ENCODE measurements around the gene RAMACL. TPM values are rescaled to one million over a fixed set of nuclear protein-coding genes. Genes with fewer than 3 reads are reported as not detected.

The RAMACL gene
- total and polyA plus RNA-seq, 4 experiments from 2014 or later = 0.30 to 0.41 (median 0.40) TPM

DNA sequence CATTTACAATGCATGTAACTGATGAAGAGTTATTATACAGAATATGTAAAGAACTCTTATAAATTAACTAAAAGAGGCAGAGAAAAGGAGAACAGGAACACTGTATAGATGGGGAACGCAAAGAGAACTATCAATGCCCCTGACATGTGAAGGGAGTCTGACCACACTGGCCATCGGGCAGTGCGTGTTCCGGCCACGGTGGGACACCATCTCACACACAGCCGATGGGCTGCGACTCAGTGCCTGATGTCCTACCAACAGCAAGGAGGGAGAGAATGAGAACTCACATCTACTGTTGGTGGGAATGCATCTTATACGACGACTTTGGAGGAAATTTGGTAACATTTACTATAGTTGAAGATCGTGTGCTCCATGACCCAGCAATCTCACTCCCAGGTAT, 15.5 kb upstream of the RAMACL start:
- Histone ChIP-seq H3K9me3 (ENCODE audit: control insufficient read depth in 1 of 2, low read length in 2 of 2) (no peaks in the 10 kb centered on the region), H3K27ac (ENCODE audit: low read depth, low read length) (no peak overlapping the region), H3K4me1 (ENCODE audit: insufficient read depth, low read length) (no peaks in the 10 kb centered on the region), H3K36me3 (ENCODE audit: insufficient read depth, low read length) (no peaks in the 10 kb centered on the region), H3K4me3 (ENCODE audit: low read length in 2 of 2) (no peak overlapping the region), H3K27me3 (ENCODE audit: insufficient read depth, low read length) (no peaks in the 10 kb centered on the region)
- Mint-ChIP-seq H3K27ac (no peak overlapping the region), H3K9me3 (no peaks in the 10 kb centered on the region), H3K36me3 (peaks cover 2 to 8% of the 10 kb centered on the region in 2 donors), H3K4me3 (no peak overlapping the region), H3K27me3 (peaks cover 0 to under 1% of the 10 kb centered on the region in 2 donors), H3K4me1 (peaks cover 0 to 3% (median under 1%) of the 10 kb centered on the region in 4 donors)
- intact Hi-C loops (cut with micrococcal nuclease) = no loop called here
- POLR2A ChIA-PET (ENCODE audit: partially characterized antibody) = no interaction called here
- CTCF ChIA-PET (ENCODE audit: partially characterized antibody) = no interaction called here
- DNase-seq = no peak

DNA sequence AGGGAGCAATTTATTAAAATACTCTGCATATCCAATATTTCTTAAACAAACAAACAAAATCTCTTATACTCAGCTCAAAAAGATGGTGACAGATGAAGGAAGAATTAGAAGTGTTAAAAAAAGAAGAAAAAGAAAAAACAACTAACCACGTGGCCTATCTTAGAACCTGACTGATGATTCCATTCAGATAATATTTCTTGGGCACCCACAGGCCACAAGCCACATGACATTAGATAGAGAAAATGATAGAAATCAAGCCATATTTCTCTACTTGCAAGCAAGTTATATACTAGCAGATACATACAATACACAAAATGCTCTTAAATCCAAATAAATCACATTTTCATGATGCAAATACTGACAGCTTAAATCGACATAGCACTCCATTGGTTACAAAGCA, 14.5 kb upstream of the RAMACL start:
- intact Hi-C loops (cut with micrococcal nuclease) = no loop called here
- H3K9me3 ChIP-seq (ENCODE audit: control insufficient read depth in 1 of 2, low read length in 2 of 2) = no peaks in the 10 kb centered on the region
- H3K36me3 ChIP-seq (ENCODE audit: insufficient read depth, low read length) = no peaks in the 10 kb centered on the region
- Mint-ChIP-seq H3K4me1 (peaks cover 0 to 3% (median under 1%) of the 10 kb centered on the region in 4 donors), H3K9me3 (no peaks in the 10 kb centered on the region), H3K27ac (no peak overlapping the region), H3K27me3 (peaks cover 0 to 2% of the 10 kb centered on the region in 2 donors), H3K36me3 (peaks cover 2 to 11% of the 10 kb centered on the region in 2 donors), H3K4me3 (no peak overlapping the region)
- DNase-seq = no peak
- H3K4me3 ChIP-seq (ENCODE audit: low read length in 2 of 2) = no peak overlapping the region
- ChIA-PET POLR2A (ENCODE audit: partially characterized antibody) (no interaction called here), CTCF (ENCODE audit: partially characterized antibody) (no interaction called here)
- no peaks in the 10 kb centered on the region for H3K4me1 ChIP-seq (ENCODE audit: insufficient read depth, low read length)
- H3K27ac ChIP-seq (ENCODE audit: low read depth, low read length) = no peak overlapping the region
- no peaks in the 10 kb centered on the region for H3K27me3 ChIP-seq (ENCODE audit: insufficient read depth, low read length)

DNA sequence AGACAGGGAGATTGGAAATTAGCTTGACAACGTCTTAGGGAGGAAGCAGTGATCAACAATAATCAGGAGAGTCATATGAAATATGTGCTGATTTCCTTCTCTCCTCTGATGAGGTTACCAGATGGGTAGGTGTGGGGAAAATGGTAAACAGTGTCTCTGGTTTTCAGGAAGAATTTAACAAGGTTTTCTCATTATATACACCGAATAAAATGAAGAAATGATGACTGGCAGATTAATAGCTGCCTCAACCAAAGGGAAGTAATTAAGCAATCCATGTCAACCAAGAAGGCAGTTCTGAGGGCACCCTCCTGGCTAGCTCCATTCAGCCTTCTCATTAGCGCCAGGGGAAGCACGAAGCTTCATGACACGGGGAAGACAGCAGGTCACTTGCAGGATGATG, 12.7 kb upstream of the RAMACL start:
- peaks cover 0 to 11% of the 10 kb centered on the region in 2 donors for H3K36me3 Mint-ChIP-seq

DNA sequence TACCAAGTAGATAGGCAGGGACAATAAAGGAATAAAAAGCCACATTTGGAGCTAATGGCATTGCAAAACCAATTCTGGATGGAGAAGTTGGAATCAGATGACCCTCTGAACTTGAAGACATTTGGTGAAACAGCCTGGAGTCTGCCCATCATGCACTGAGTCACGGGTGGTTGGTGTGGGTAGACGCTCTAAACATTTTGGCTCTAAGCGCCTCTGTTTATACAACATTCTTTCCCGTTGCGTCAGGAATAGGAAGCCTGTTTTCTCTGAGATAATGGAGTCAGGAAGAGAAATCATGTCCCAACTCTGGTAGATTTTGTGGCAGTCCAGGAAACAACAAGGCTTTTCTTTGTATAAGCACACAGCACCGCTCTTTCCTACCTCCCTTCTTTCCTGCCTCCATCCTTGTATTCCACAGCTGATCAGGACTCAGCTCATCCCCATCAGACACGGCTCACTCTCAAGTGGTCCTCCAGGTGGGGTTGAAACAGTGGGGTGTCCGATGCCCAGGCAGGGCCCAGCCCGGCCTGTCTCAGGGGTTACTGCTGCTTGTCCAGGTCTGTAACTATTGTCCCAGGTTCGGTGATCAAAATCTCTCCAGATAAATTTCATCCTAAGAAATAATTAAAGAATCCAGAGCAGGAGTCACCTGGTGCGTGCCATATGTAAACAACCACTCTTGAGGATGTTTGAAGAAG, 12.1 kb upstream of the RAMACL start:
- no peaks in the 10 kb centered on the region for H3K27me3 ChIP-seq (ENCODE audit: insufficient read depth, low read length)
- no peak overlapping the region for H3K4me3 ChIP-seq (ENCODE audit: low read length in 2 of 2)
- no peaks in the 10 kb centered on the region for H3K36me3 ChIP-seq (ENCODE audit: insufficient read depth, low read length)
- Mint-ChIP-seq H3K4me3 (no peak overlapping the region), H3K27me3 (peaks cover 0 to 2% of the 10 kb centered on the region in 2 donors), H3K27ac (no peak overlapping the region), H3K4me1 (peaks cover 0 to 3% (median under 1%) of the 10 kb centered on the region in 4 donors), H3K9me3 (no peaks in the 10 kb centered on the region), H3K36me3 (peaks cover 0 to 11% of the 10 kb centered on the region in 2 donors)
- DNase-seq = no peak
- POLR2A ChIA-PET (ENCODE audit: partially characterized antibody) = no interaction called here
- no peaks in the 10 kb centered on the region for H3K9me3 ChIP-seq (ENCODE audit: control insufficient read depth in 1 of 2, low read length in 2 of 2)
- H3K27ac ChIP-seq (ENCODE audit: low read depth, low read length) = no peak overlapping the region
- no peaks in the 10 kb centered on the region for H3K4me1 ChIP-seq (ENCODE audit: insufficient read depth, low read length)
- intact Hi-C loops (cut with micrococcal nuclease) = no loop called here
- CTCF ChIA-PET (ENCODE audit: partially characterized antibody) = no interaction called here

More for the DNA sequence above, 12.7 kb upstream of the RAMACL start:
- ChIA-PET CTCF (ENCODE audit: partially characterized antibody) (no interaction called here), POLR2A (ENCODE audit: partially characterized antibody) (no interaction called here)
- Mint-ChIP-seq H3K27me3 (peaks cover 0 to 2% of the 10 kb centered on the region in 2 donors), H3K4me1 (peaks cover 0 to 3% (median under 1%) of the 10 kb centered on the region in 4 donors), H3K27ac (peak overlapping the region in 1 of 7 donors; percentile 5), H3K4me3 (no peak overlapping the region), H3K9me3 (no peaks in the 10 kb centered on the region)
- no peak overlapping the region for H3K27ac ChIP-seq (ENCODE audit: low read depth, low read length)
- H3K36me3 ChIP-seq (ENCODE audit: insufficient read depth, low read length) = no peaks in the 10 kb centered on the region
- intact Hi-C loops (cut with micrococcal nuclease) = no loop called here
- H3K4me1 ChIP-seq (ENCODE audit: insufficient read depth, low read length) = no peaks in the 10 kb centered on the region
- H3K4me3 ChIP-seq (ENCODE audit: low read length in 2 of 2) = no peak overlapping the region
- H3K27me3 ChIP-seq (ENCODE audit: insufficient read depth, low read length) = no peaks in the 10 kb centered on the region
- no peak for DNase-seq
- no peaks in the 10 kb centered on the region for H3K9me3 ChIP-seq (ENCODE audit: control insufficient read depth in 1 of 2, low read length in 2 of 2)

DNA sequence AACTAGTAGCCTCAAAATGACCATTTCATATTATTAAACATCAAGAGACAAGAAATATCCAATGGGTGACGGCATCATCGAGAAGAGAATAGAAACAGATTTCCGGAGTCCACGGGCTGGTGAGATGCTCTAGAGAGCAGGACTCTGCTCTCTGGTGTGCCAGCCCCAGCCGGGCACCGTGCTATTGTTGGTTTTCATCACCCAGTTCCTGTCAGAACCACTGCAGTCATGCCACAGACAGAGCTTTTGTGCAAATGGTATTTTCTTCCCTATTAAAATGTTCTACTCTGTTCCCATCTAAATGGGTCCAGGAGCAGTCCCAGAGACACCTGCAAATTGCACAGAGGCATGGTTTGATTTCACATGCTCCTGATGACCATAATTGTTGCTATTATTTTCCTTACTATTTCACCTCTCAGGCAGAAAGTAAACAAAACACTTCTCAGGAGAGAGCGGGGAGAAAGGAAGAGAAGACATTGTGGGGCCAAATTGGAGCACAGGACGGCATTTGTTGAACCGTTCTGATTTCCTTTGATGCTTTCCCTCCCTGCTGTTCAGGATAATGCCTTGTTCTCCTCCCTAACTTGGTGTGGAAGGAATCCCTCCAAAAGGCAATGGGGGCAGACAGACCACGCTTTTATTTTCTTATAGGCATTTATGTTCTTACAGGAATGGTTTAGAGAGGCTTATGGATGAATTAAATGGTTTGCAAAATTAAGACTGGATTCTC, 11.4 kb upstream of the RAMACL start:
- Histone ChIP-seq H3K9me3 (ENCODE audit: control insufficient read depth in 1 of 2, low read length in 2 of 2) (no peaks in the 10 kb centered on the region), H3K27me3 (ENCODE audit: insufficient read depth, low read length) (no peaks in the 10 kb centered on the region), H3K36me3 (ENCODE audit: insufficient read depth, low read length) (no peaks in the 10 kb centered on the region), H3K4me1 (ENCODE audit: insufficient read depth, low read length) (no peaks in the 10 kb centered on the region), H3K4me3 (ENCODE audit: low read length in 2 of 2) (no peak overlapping the region), H3K27ac (ENCODE audit: low read depth, low read length) (no peak overlapping the region)
- no peak overlapping the region for H3K27ac Mint-ChIP-seq
- CTCF ChIA-PET (ENCODE audit: partially characterized antibody) = no interaction called here
- no peaks in the 10 kb centered on the region for H3K9me3 Mint-ChIP-seq
- DNase-seq = no peak
- no peak overlapping the region for H3K4me3 Mint-ChIP-seq
- H3K4me1 Mint-ChIP-seq = peaks cover 0 to 3% (median under 1%) of the 10 kb centered on the region in 4 donors
- peaks cover 0 to 11% of the 10 kb centered on the region in 2 donors for H3K36me3 Mint-ChIP-seq
- POLR2A ChIA-PET (ENCODE audit: partially characterized antibody) = no interaction called here
- intact Hi-C loops (cut with micrococcal nuclease) = no loop called here
- H3K27me3 Mint-ChIP-seq = peaks cover 0 to 2% of the 10 kb centered on the region in 2 donors

DNA sequence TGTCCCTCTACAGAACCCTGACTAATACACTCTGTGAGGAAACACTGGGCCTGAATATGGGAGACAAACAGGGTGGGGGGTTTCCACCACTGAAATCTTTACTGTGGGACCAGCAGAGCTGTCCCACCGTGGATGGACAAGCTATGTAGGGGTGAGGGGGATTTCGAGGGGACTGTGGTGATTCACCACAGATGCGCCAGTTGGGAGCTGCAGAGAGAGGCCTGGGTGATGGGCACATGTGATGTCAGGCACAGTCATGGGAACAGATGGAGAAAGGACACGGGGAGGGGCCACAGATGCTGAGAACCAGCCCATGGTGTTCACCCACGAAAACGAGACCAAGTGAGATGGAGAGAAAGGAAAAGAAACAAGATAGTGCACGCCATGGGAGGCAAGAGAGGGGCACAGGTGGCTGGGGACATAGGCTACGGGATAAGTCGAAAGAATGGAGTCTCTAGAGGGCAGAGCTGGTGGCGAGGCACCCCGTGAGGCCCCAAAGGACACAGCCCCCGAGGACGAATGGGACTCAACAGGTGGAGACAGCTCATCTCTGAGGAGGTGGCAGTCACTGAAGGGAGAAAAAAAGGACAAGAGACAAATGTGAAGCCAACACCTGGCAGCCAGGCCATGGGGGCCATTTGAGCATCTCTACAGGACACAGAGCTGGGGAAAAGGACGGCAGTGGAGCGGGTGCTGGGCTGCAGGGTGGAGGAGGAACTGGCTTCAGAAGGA, 10.5 kb upstream of the RAMACL start:
- H3K4me1 ChIP-seq (ENCODE audit: insufficient read depth, low read length) = no peaks in the 10 kb centered on the region
- no peak overlapping the region for H3K27ac Mint-ChIP-seq
- no peaks in the 10 kb centered on the region for H3K9me3 ChIP-seq (ENCODE audit: control insufficient read depth in 1 of 2, low read length in 2 of 2)
- CTCF ChIA-PET (ENCODE audit: partially characterized antibody) = no interaction called here
- no peaks in the 10 kb centered on the region for H3K27me3 ChIP-seq (ENCODE audit: insufficient read depth, low read length)
- H3K27ac ChIP-seq (ENCODE audit: low read depth, low read length) = no peak overlapping the region
- no peak for DNase-seq
- POLR2A ChIA-PET (ENCODE audit: partially characterized antibody) = no interaction called here
- H3K27me3 Mint-ChIP-seq = peaks cover 0 to 2% of the 10 kb centered on the region in 2 donors
- H3K9me3 Mint-ChIP-seq = no peaks in the 10 kb centered on the region
- H3K4me1 Mint-ChIP-seq = peaks cover 0 to 3% (median under 1%) of the 10 kb centered on the region in 4 donors
- intact Hi-C loops (cut with micrococcal nuclease) = no loop called here
- H3K36me3 Mint-ChIP-seq = peaks cover 0 to 11% of the 10 kb centered on the region in 2 donors
- no peak overlapping the region for H3K4me3 ChIP-seq (ENCODE audit: low read length in 2 of 2)
- H3K4me3 Mint-ChIP-seq = no peak overlapping the region
- no peaks in the 10 kb centered on the region for H3K36me3 ChIP-seq (ENCODE audit: insufficient read depth, low read length)

DNA sequence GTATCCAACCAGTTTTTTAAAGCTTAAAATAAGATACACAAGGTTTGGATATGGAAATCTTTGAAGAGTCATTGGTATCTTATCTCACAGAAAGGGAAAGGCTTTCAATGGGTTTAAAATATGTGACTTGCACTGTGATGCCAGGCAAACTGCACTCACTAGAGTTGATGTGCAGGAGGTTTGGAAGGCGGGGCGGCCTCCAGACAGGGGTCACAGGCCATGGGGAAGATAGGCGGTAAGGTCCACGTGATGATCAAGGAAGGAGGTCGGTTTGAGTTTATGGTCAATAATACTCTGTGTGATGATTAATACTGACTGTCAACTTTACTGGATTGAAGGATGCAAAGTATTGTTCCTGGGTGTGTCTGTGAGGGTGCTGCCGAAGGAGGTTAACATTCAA, 9.5 kb upstream of the RAMACL start:
- CTCF ChIA-PET (ENCODE audit: partially characterized antibody) = no interaction called here
- H3K4me3 ChIP-seq (ENCODE audit: low read length in 2 of 2) = no peak overlapping the region

More for the DNA sequence above, 9.5 kb upstream of the RAMACL start:
- Mint-ChIP-seq H3K27me3 (peaks cover 0 to 2% of the 10 kb centered on the region in 2 donors), H3K36me3 (peaks cover 0 to 11% of the 10 kb centered on the region in 2 donors), H3K4me3 (no peak overlapping the region), H3K27ac (no peak overlapping the region), H3K4me1 (peaks cover 0 to 2% (median under 1%) of the 10 kb centered on the region in 4 donors), H3K9me3 (no peaks in the 10 kb centered on the region)
- Histone ChIP-seq H3K9me3 (ENCODE audit: control insufficient read depth in 1 of 2, low read length in 2 of 2) (no peaks in the 10 kb centered on the region), H3K27me3 (ENCODE audit: insufficient read depth, low read length) (no peaks in the 10 kb centered on the region), H3K4me1 (ENCODE audit: insufficient read depth, low read length) (no peaks in the 10 kb centered on the region), H3K36me3 (ENCODE audit: insufficient read depth, low read length) (no peaks in the 10 kb centered on the region), H3K27ac (ENCODE audit: low read depth, low read length) (no peak overlapping the region)
- DNase-seq = no peak
- intact Hi-C loops (cut with micrococcal nuclease) = no loop called here
- POLR2A ChIA-PET (ENCODE audit: partially characterized antibody) = no interaction called here
